ENCODE results near the gene MBP. TPM values are rescaled to one million over a fixed set of nuclear protein-coding genes. Genes with fewer than 3 reads are reported as not detected.

Gene MBP
- total RNA-seq, 1 experiment from 2014 or later: 47.4 TPM

DNA sequence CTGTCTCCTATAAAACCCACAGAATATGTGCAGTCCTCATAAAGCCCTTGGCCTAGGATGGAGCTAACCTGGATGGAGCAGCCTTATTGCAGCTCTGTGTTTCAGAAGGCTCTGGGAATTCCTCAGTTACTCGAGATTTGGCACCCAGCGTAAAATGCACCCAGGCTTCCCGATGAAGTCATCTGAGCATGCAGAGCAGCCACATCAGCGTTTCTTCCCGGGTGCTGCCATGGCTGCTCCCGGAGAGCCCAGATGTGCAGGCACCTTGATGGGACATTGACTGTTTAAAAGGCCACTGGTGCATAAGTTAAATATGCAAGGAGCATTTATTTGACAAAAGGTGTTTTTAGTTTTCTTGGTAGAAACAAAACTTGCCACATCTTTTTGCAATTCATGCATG is 115.2 kb downstream of the MBP start:
- ChIA-PET CTCF (interaction anchor here (0.6 kb wide), 1 partner anchor 38 kb away, joined by 3 read pairs; no protein-coding TSS in a partner anchor), POLR2A (ENCODE audit: unreplicated experiment) (no interaction called here)
- Histone ChIP-seq H3K9me2 (replicated peaks; ENCODE audit: low read length) (no peaks in the 10 kb centered on the region), H3K9ac (ENCODE audit: low read length) (no peak overlapping the region), H3K9me3 (ENCODE audit: low read length) (no peaks in the 10 kb centered on the region), H3K79me2 (ENCODE audit: low read length) (no peaks in the 10 kb centered on the region), H4K20me1 (ENCODE audit: low read length) (no peaks in the 10 kb centered on the region), H3K27ac (ENCODE audit: low read length) (no peak overlapping the region), H3K4me3 (ENCODE audit: low read length) (no peak overlapping the region), H2AFZ (ENCODE audit: low read length) (no peak overlapping the region), H3K4me2 (ENCODE audit: low read length) (no peak overlapping the region), H3K27me3 (ENCODE audit: low read length) (no peaks in the 10 kb centered on the region), H3F3A (ENCODE audit: low read length, unreplicated experiment) (no peaks in the 10 kb centered on the region), H3K4me1 (ENCODE audit: insufficient read depth, low read length) (no peaks in the 10 kb centered on the region), H3K36me3 (ENCODE audit: low read depth, low read length) (peaks cover 8% of the 10 kb centered on the region; the same call in 1 of the 2 replicates)
- ATAC-seq (no peak), DNase-seq (no peak)
- TF ChIP-seq EZH2 (IDR thresholded peaks at IDR 0.05; ENCODE audit: low read length, unreplicated experiment): no peak
- no peak for TF ChIP-seq CTCF (conservative IDR thresholded peaks at IDR 0.05; ENCODE audit: low read depth, low read length)
- TF ChIP-seq EZH2phosphoT487 (IDR thresholded peaks at IDR 0.05; ENCODE audit: borderline replicate concordance, low read length): no peak
- BruUV-seq (replicated peaks): no TSS peak
- intact Hi-C loops (cut with micrococcal nuclease): no loop called here

- ATAC-seq: no peak
Measured at GRCh38 chr18:77016936-77017335, 115.6 kb downstream of the MBP start.

More at GRCh38 chr18:77016936-77017335, 115.6 kb downstream of the MBP start:
- intact Hi-C loops (cut with micrococcal nuclease): no loop called here
- H3K9me3 ChIP-seq (ENCODE audit: low read length): no peaks in the 10 kb centered on the region
- DNase-seq: no peak
- H3K4me3 ChIP-seq (ENCODE audit: low read length): no peak overlapping the region
- ChIA-PET CTCF (interaction anchor here (0.6 kb wide), 1 partner anchor 38 kb away, joined by 3 read pairs; no protein-coding TSS in a partner anchor), POLR2A (ENCODE audit: unreplicated experiment) (no interaction called here)
- H3K9ac ChIP-seq (ENCODE audit: low read length): no peak overlapping the region
- H3K27me3 ChIP-seq (ENCODE audit: low read length): no peaks in the 10 kb centered on the region
- H3K4me1 ChIP-seq (ENCODE audit: insufficient read depth, low read length): no peaks in the 10 kb centered on the region
- H3K79me2 ChIP-seq (ENCODE audit: low read length): no peaks in the 10 kb centered on the region
- TF ChIP-seq CTCF (conservative IDR thresholded peaks at IDR 0.05; ENCODE audit: low read depth, low read length) (no peak), EZH2phosphoT487 (IDR thresholded peaks at IDR 0.05; ENCODE audit: borderline replicate concordance, low read length) (no peak), EZH2 (IDR thresholded peaks at IDR 0.05; ENCODE audit: low read length, unreplicated experiment) (no peak)
- no peaks in the 10 kb centered on the region for H4K20me1 ChIP-seq (ENCODE audit: low read length)
- H3F3A ChIP-seq (ENCODE audit: low read length, unreplicated experiment): no peaks in the 10 kb centered on the region
- H2AFZ ChIP-seq (ENCODE audit: low read length): no peak overlapping the region
- H3K36me3 ChIP-seq (ENCODE audit: low read depth, low read length): peaks cover 11% of the 10 kb centered on the region; the same call in 1 of the 2 replicates
- H3K4me2 ChIP-seq (ENCODE audit: low read length): no peak overlapping the region
- H3K27ac ChIP-seq (ENCODE audit: low read length): no peak overlapping the region
- no peaks in the 10 kb centered on the region for H3K9me2 ChIP-seq (replicated peaks; ENCODE audit: low read length)
- BruUV-seq (replicated peaks): no TSS peak

All from PC-3 (cell line).